Adrenal gland (tissue), 12 donors: ENCODE data around the gene SGMS1. TPM values are rescaled to one million over a fixed set of nuclear protein-coding genes. Genes with fewer than 3 reads are reported as not detected.

ENCODE experiments used
- DNase-seq, 7 donors: peaks; one replicate each; pipeline ENCODE4 v3.0.0-alpha.2; 2019 to 2020
- H3K27ac ChIP-seq, 5 donors: fragments of 200-600 bp; sonication (generic) in 4 of 5; 1 replicate in 3 of 5; 2 replicates in 2 of 5; pipeline versions ENCODE4 v1.5.1 to v1.8.0; 2016 to 2020; ENCODE audit warnings: mild to moderate bottlenecking in 1 of 5
- H3K27me3 ChIP-seq: fragments of 200-600 bp; 2 replicates; pipeline ENCODE4 v1.8.0; 2021
- H3K36me3 ChIP-seq, 2 donors: fragments of 200-600 bp; replicated peaks in 1 of 2; 1 replicate in 1 of 2; 2 replicates in 1 of 2; pipeline versions ENCODE4 v1.5.1 to v1.8.0; 2018 to 2022
- H3K4me1 ChIP-seq, 2 donors: fragments of 200-600 bp; replicated peaks in 1 of 2; 1 replicate in 1 of 2; 2 replicates in 1 of 2; pipeline versions ENCODE4 v1.5.1 to v1.8.0; 2018 to 2021
- H3K4me3 ChIP-seq, 4 donors: fragments of 200-600 bp; sonication (generic) in 3 of 4; one replicate each; pipeline ENCODE4 v1.5.1; 2016 to 2018
- H3K9me3 ChIP-seq, 3 donors: fragments of 200-600 bp; sonication (generic) in 1 of 3; replicated peaks in 1 of 3; 1 replicate in 2 of 3; 2 replicates in 1 of 3; pipeline versions ENCODE4 v1.5.1 to v1.8.0; 2016 to 2021
- POLR2A ChIP-seq, 2 donors: fragments of 450-650 bp; IDR thresholded peaks; one replicate each; pipeline ENCODE4 v1.6.1; 2017; ENCODE audit warnings: antibody characterized with exemption in 2 of 2, mild to moderate bottlenecking in 2 of 2, moderate library complexity in 1 of 2
- WGBS, 4 donors: extraction: QIAGEN DNeasy Blood & Tissue Kit in 2 of 4; methylation state at CpG; one replicate each; pipeline versions ENCODE4 v1.1.5 to v1.1.7; 2013 to 2017; 5-methylcytosine and 5-hydroxymethylcytosine counted together
- intact Hi-C, 2 donors: fragments of 100-400 bp; cut with DNase I; formaldehyde crosslinking; loops; one replicate each; pipeline versions ENCODE4 v1.14.1 to v1.15.0; 2022 to 2023
- polyA plus RNA-seq, 3 donors: library from polyadenylated mRNA; stranded (reverse); fragments of 200-250 nt in 2 of 3; fragments of 350-450 nt in 1 of 3; fragmentation: Illumina TruSeq in 1 of 3; extraction: RNeasy Lipid Tissue Mini Kit (QIAGEN cat#74804) in 1 of 3; gene quantifications; one replicate each; pipeline ENCODE4 v1.2.3, GENCODE V29; 2013 to 2014
- total RNA-seq, 9 donors: library from RNA; depleted of rRNA in 4 of 9; stranded (reverse); fragments of >200 nt in 4 of 9; fragments of 120-200 nt in 1 of 9; fragmentation: NEBNext Ultra II Directional in 1 of 9; extraction: Animal tissue kit (Norgen Biotek cat#: 25700) in 1 of 9; gene quantifications; one replicate each; pipeline versions ENCODE4 v1.1.0 to v1.2.4, GENCODE V29; 2013 to 2023
- TF ChIP-seq, protein P1 (sequence below), 6 experiments: fragments of 450-650 bp in 4 of 6; fragments of 200-600 bp in 2 of 6; sonication (generic) in 1 of 6; IDR thresholded peaks; 1 replicate in 5 of 6; 2 replicates in 1 of 6; pipeline versions ENCODE4 v1.5.1 to v1.8.0; 2016 to 2021; ENCODE audit warnings: antibody characterized with exemption in 6 of 6, mild to moderate bottlenecking in 2 of 6, moderate library complexity in 1 of 6
- donor health status: healthy with polysubstance abuse.
- donor health status: Bipolar disorder and iron deficiency.
- donor health status: DM: yes; HTN: yes; CAD: no.
- donor health status: DM: no; HTN: no; CAD: no.
- donor health status: DM: no; HTN: no; CAD: no.
- donor health status: DM: yes; HTN: yes; CAD: no.

The SGMS1 gene
- total and polyA plus RNA-seq, 12 donors = 9.1 to 152 (median 62.2) TPM

DNA sequence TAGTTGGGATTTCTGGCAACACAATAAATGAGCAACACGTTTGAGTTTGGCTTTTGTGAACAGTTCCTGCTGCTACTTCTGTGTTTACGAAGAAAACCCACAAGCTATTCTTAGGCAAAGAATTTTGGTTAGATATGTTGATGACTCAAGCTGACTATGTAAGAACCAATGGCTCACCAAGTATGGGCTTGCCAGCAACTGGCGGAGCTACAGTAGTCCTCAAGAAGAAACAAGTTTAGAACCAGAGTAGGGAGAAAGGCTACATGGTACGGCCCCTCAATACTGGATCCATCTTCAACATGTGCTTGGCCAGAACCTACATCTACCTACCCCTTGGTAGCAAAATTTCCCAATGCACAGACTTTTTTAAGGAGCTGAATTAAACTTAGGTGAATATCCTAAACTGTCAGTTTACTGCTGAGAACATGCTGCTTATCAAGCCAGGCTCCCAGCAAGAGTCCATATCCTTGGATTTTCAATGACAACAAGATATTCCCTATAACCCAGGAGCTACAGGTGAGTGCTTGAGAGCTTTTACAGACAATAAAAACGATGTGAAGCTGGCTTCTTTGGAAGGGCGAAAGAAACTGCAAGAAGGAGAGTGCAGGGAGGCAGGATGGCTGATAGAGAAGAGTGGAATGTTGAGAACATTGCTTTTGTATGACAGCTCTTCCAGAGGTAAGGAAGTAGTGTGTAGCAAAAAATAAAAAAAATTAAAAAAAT is 298.1 kb downstream of the SGMS1 start:
- peak in 6 of 7 donors; percentile 38 to 67 (median 54) for DNase-seq
- TF ChIP-seq, protein P1, sequence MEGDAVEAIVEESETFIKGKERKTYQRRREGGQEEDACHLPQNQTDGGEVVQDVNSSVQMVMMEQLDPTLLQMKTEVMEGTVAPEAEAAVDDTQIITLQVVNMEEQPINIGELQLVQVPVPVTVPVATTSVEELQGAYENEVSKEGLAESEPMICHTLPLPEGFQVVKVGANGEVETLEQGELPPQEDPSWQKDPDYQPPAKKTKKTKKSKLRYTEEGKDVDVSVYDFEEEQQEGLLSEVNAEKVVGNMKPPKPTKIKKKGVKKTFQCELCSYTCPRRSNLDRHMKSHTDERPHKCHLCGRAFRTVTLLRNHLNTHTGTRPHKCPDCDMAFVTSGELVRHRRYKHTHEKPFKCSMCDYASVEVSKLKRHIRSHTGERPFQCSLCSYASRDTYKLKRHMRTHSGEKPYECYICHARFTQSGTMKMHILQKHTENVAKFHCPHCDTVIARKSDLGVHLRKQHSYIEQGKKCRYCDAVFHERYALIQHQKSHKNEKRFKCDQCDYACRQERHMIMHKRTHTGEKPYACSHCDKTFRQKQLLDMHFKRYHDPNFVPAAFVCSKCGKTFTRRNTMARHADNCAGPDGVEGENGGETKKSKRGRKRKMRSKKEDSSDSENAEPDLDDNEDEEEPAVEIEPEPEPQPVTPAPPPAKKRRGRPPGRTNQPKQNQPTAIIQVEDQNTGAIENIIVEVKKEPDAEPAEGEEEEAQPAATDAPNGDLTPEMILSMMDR (IDR thresholded peaks at IDR 0.05) = no peak
- TF ChIP-seq POLR2A (IDR thresholded peaks at IDR 0.05) = no peak
- Histone ChIP-seq H3K4me3 (no peak overlapping the region), H3K27me3 (no peaks in the 10 kb centered on the region), H3K27ac (no peak overlapping the region), H3K36me3 (no peaks in the 10 kb centered on the region), H3K9me3 (no peaks in the 10 kb centered on the region), H3K4me1 (peaks cover 0 to 18% of the 10 kb centered on the region in 2 donors)
- WGBS, 4 donors = 62 to 75% (median 66%) methylated on average over 6 of the region's 6 CpGs
- intact Hi-C loops = no loop called here

DNA sequence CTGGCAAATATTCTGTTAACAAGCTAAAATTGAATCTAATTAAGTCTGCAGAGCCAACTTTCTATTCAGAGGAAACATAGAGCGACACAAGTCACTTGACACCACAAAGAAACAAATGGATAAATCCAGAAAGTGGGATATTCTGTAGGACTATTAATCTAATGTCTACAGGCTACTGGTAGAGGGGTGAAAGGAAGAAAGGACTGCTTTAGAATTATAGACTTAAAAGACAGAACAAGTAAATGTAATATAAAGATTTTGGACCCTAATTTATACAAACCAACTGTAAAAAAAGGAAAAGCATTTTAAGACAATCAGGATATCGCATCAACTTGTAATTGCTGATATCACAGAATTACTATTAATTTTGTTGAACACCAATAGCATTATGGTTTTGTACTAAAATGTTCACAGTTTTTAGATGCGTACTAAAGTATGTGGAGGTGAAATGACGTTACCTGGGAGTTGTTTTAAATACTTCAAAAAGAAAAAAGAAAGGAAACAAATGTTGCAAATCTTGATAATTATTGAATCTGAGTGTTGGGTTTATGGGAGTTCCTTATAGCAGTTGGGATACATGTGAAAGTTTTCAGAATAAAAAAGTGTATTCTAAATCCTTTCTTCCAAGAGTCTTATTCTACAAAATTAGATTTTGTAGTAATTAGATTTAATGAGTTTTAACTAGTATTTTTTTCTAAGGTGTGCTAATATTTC is 298.9 kb downstream of the SGMS1 start:
- no peaks in the 10 kb centered on the region for H3K9me3 ChIP-seq
- peaks cover 0 to 18% of the 10 kb centered on the region in 2 donors for H3K4me1 ChIP-seq
- TF ChIP-seq, protein P1 (IDR thresholded peaks at IDR 0.05) = no peak
- no peak for TF ChIP-seq POLR2A (IDR thresholded peaks at IDR 0.05)
- no peak for DNase-seq
- H3K27ac ChIP-seq = no peak overlapping the region
- 74 to 99% (median 97%) methylated on average over 4 of the region's 4 CpGs for WGBS, 4 donors
- no peak overlapping the region for H3K4me3 ChIP-seq
- H3K27me3 ChIP-seq = no peaks in the 10 kb centered on the region
- no peaks in the 10 kb centered on the region for H3K36me3 ChIP-seq
- intact Hi-C loops = no loop called here

DNA sequence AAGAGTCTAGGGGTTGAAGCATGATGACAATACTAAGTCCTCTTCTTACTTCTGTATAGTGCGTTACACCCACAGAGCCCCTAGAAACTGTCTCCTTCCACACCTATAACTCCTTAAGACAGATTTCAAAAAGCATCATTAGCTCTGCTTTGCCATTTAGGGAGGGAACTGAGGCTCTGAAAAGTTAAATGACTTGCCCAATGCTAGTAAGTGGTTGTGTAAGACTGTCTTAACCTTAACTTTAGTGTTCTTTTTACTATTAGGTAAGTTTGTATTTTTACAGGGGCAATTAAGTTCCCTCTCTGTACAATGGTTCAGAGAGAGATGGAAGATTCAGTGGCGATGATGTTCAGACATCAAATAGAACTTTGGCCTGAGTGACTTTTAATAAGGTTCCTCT is 299.7 kb downstream of the SGMS1 start:
- peaks cover 0 to 18% of the 10 kb centered on the region in 2 donors for H3K4me1 ChIP-seq
- 91 to 97% (median 94%) methylated on average over 2 of the region's 2 CpGs for WGBS, 4 donors

DNA sequence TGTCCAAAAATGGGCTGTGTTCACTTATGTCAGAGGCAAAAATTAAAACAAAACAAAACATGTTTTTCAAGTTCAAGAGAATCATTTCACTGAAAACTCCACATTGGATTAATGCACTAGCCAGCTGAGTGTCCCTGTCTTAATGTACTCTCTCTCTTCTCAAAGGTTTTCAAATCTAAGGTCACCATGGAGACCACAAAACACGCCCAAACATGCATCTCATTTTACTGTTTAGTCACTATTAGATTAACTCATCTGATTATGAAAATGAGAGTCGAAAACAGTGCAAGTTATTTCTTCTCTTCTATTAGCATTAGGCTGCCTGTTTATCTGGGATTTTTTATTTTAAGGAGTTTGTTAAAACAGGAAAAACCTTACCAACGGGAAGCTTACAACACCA is 301.7 kb downstream of the SGMS1 start:
- H3K27ac ChIP-seq = no peak overlapping the region
- no peak for TF ChIP-seq POLR2A (IDR thresholded peaks at IDR 0.05)
- TF ChIP-seq, protein P1 (IDR thresholded peaks at IDR 0.05) = no peak
- no peaks in the 10 kb centered on the region for H3K27me3 ChIP-seq
- peaks cover 0 to 16% of the 10 kb centered on the region in 2 donors for H3K4me1 ChIP-seq
- H3K9me3 ChIP-seq = no peaks in the 10 kb centered on the region
- H3K4me3 ChIP-seq = no peak overlapping the region
- intact Hi-C loops = no loop called here
- WGBS, 4 donors = 85 to 92% (median 89%) methylated on average over 3 of the region's 3 CpGs
- no peaks in the 10 kb centered on the region for H3K36me3 ChIP-seq
- DNase-seq = no peak

More for the DNA sequence above, 299.7 kb downstream of the SGMS1 start:
- H3K4me3 ChIP-seq = no peak overlapping the region
- DNase-seq = no peak
- no peak overlapping the region for H3K27ac ChIP-seq
- TF ChIP-seq, protein P1 (IDR thresholded peaks at IDR 0.05) = no peak
- no peak for TF ChIP-seq POLR2A (IDR thresholded peaks at IDR 0.05)
- H3K9me3 ChIP-seq = no peaks in the 10 kb centered on the region
- H3K36me3 ChIP-seq = no peaks in the 10 kb centered on the region
- H3K27me3 ChIP-seq = no peaks in the 10 kb centered on the region
- intact Hi-C loops = no loop called here
